Transverse colon (tissue), 3 donors: ENCODE data around the gene ATP5MC2.

Experiments
- EP300 ChIP-seq: sonication (generic); formaldehyde crosslinking; IDR thresholded peaks from one replicate; pipeline ENCODE4 v1.6.1; 2017; ENCODE audit warnings: antibody characterized with exemption, low read depth
- TF ChIP-seq, protein P1 (sequence below), 5 experiments: fragments of 200-600 bp in 3 of 5; fragments of 450-650 bp in 2 of 5; sonication (generic) in 3 of 5; IDR thresholded peaks; 1 replicate in 2 of 5; 2 replicates in 3 of 5; pipeline ENCODE4 v1.5.1; 2016 to 2017; ENCODE audit warnings: antibody characterized with exemption in 5 of 5, inconsistent platforms in 3 of 5, mild to moderate bottlenecking in 2 of 5, moderate library complexity in 1 of 5

DNA sequence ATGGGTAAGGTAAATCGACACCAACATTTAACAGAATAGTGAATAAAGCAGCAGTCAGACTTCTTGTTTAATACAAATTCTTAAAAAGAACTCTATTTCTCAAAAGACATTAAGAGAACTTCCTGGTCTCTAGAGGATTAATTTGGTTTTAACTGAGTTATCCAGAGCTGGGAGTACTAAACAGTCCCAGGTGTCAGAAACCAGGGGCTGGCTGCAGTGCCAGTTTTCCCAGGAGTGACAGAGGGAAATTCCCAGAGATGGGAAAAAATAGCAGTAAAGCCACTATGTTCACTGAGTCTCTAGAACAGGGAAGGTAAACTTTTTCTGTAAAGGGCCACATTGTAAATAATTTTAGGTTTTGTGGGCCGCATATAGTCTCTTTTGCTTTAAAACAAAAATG is 8.8 kb downstream of the ATP5MC2 start:
- TF ChIP-seq, protein P1, sequence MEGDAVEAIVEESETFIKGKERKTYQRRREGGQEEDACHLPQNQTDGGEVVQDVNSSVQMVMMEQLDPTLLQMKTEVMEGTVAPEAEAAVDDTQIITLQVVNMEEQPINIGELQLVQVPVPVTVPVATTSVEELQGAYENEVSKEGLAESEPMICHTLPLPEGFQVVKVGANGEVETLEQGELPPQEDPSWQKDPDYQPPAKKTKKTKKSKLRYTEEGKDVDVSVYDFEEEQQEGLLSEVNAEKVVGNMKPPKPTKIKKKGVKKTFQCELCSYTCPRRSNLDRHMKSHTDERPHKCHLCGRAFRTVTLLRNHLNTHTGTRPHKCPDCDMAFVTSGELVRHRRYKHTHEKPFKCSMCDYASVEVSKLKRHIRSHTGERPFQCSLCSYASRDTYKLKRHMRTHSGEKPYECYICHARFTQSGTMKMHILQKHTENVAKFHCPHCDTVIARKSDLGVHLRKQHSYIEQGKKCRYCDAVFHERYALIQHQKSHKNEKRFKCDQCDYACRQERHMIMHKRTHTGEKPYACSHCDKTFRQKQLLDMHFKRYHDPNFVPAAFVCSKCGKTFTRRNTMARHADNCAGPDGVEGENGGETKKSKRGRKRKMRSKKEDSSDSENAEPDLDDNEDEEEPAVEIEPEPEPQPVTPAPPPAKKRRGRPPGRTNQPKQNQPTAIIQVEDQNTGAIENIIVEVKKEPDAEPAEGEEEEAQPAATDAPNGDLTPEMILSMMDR (IDR thresholded peaks at IDR 0.05), result no peak
- no peak for TF ChIP-seq EP300
